Prostate gland (tissue), 2 donors: ENCODE measurements around the gene WWOX. TPM values are rescaled to one million over a fixed set of nuclear protein-coding genes. Genes with fewer than 3 reads are reported as not detected.
A peak's percentile ranks its signal among the peaks of the same experiment; 100 is the strongest.

Experiments
- DNase-seq: peaks from one replicate; pipeline ENCODE4 v3.0.0-alpha.2; 2019; ENCODE audit warnings: low spot score
- H3K27ac ChIP-seq, 2 donors: fragments of 200-600 bp; sonication (generic); 2 replicates each; pipeline ENCODE4 v1.5.1; 2017 to 2019
- H3K27me3 ChIP-seq: fragments of 200-600 bp; sonication (generic); replicated peaks from 2 replicates; pipeline ENCODE4 v1.5.1; 2019; ENCODE audit not compliant: insufficient read depth
- H3K36me3 ChIP-seq, 2 donors: fragments of 200-600 bp; sonication (generic); 1 replicate in 1 of 2; 2 replicates in 1 of 2; pipeline versions ENCODE4 v1.5.1 to v1.8.1; 2017 to 2019
- H3K4me1 ChIP-seq: fragments of 200-600 bp; sonication (generic); replicated peaks from 2 replicates; pipeline ENCODE4 v1.5.1; 2019
- H3K4me3 ChIP-seq, 2 donors: fragments of 200-600 bp; sonication (generic); 2 replicates each; pipeline ENCODE4 v1.5.1; 2017 to 2019
- H3K9me3 ChIP-seq: fragments of 200-600 bp; sonication (generic); 2 replicates; pipeline ENCODE4 v1.5.1; 2017
- CTCF ChIP-seq, 4 experiments: fragments of 200-600 bp in 2 of 4; fragments of 450-650 bp in 2 of 4; sonication (generic) in 2 of 4; IDR thresholded peaks; 1 replicate in 3 of 4; 2 replicates in 1 of 4; pipeline ENCODE4 v1.5.1; 2016 to 2019; ENCODE audit warnings: antibody characterized with exemption in 4 of 4, mild to moderate bottlenecking in 2 of 4, moderate library complexity in 2 of 4
- POLR2A ChIP-seq: fragments of 450-650 bp; IDR thresholded peaks from one replicate; pipeline ENCODE4 v1.6.1; 2016; ENCODE audit warnings: antibody characterized with exemption, mild to moderate bottlenecking
- POLR2AphosphoS5 ChIP-seq: sonication (generic); formaldehyde crosslinking; IDR thresholded peaks from one replicate; pipeline ENCODE4 v1.6.1; 2017; ENCODE audit warnings: antibody characterized with exemption
- WGBS: methylation state at CpG from one replicate; pipeline ENCODE4 v1.1.5; 2018; 5-methylcytosine and 5-hydroxymethylcytosine counted together
- intact Hi-C: fragments of 100-400 bp; cut with DNase I; formaldehyde crosslinking; loops from one replicate; pipeline ENCODE4 v1.14.2; 2022
- total RNA-seq, 2 donors: library from RNA; depleted of rRNA; stranded (reverse); fragments of >200 nt; gene quantifications; one replicate each; pipeline ENCODE4 v1.1.0, GENCODE V29; 2016

The WWOX gene
- total RNA-seq, 2 donors from 2014 or later: 93.2 to 99.4 TPM

GRCh38 chr16:78957317-78958100 lies 858.1 kb downstream of the WWOX start:
- no peaks in the 10 kb centered on the region for H3K4me1 ChIP-seq
- TF ChIP-seq POLR2A (no peak), POLR2AphosphoS5 (no peak), CTCF (IDR thresholded peaks at IDR 0.05) (no peak)
- H3K27ac ChIP-seq: no peak overlapping the region
- 40% methylated on average over 15 of the region's 15 CpGs for WGBS
- no peaks in the 10 kb centered on the region for H3K36me3 ChIP-seq
- no peak overlapping the region for H3K4me3 ChIP-seq
- H3K27me3 ChIP-seq: no peaks in the 10 kb centered on the region
- peak; percentile 21 for DNase-seq
- no peaks in the 10 kb centered on the region for H3K9me3 ChIP-seq
- intact Hi-C loops: no loop called here

GRCh38 chr16:78961464-78961863 lies 862.0 kb downstream of the WWOX start:
- Histone ChIP-seq H3K4me1 (no peaks in the 10 kb centered on the region), H3K27me3 (no peaks in the 10 kb centered on the region), H3K4me3 (no peak overlapping the region), H3K36me3 (no peaks in the 10 kb centered on the region), H3K9me3 (no peaks in the 10 kb centered on the region), H3K27ac (no peak overlapping the region)
- 83% methylated on average over 2 of the region's 2 CpGs for WGBS
- no peak for DNase-seq
- intact Hi-C loops: no loop called here
- TF ChIP-seq POLR2AphosphoS5: no peak

GRCh38 chr16:78962457-78962929 lies 863.0 kb downstream of the WWOX start:
- no peak overlapping the region for H3K4me3 ChIP-seq
- TF ChIP-seq POLR2A (no peak), POLR2AphosphoS5 (no peak), CTCF (IDR thresholded peaks at IDR 0.05) (no peak)
- H3K27ac ChIP-seq: no peak overlapping the region
- H3K4me1 ChIP-seq: no peaks in the 10 kb centered on the region
- no peaks in the 10 kb centered on the region for H3K27me3 ChIP-seq
- DNase-seq: no peak
- no peaks in the 10 kb centered on the region for H3K9me3 ChIP-seq
- intact Hi-C loops: no loop called here
- 65% methylated on average over 2 of the region's 2 CpGs for WGBS
- H3K36me3 ChIP-seq: no peaks in the 10 kb centered on the region

GRCh38 chr16:78967948-78968347 lies 868.5 kb downstream of the WWOX start:
- Histone ChIP-seq H3K27me3 (no peaks in the 10 kb centered on the region), H3K4me1 (no peaks in the 10 kb centered on the region), H3K9me3 (no peaks in the 10 kb centered on the region), H3K4me3 (no peak overlapping the region), H3K27ac (no peak overlapping the region), H3K36me3 (no peaks in the 10 kb centered on the region)
- TF ChIP-seq POLR2AphosphoS5 (no peak), POLR2A (no peak), CTCF (IDR thresholded peaks at IDR 0.05) (no peak)
- intact Hi-C loops: no loop called here
- DNase-seq: no peak
- 81% methylated on average over 20 of the region's 20 CpGs for WGBS

GRCh38 chr16:78969721-78970120 lies 870.3 kb downstream of the WWOX start:
- intact Hi-C loops: no loop called here

More at GRCh38 chr16:78969721-78970120, 870.3 kb downstream of the WWOX start:
- no peaks in the 10 kb centered on the region for H3K36me3 ChIP-seq
- TF ChIP-seq POLR2A: no peak
- TF ChIP-seq CTCF (IDR thresholded peaks at IDR 0.05): no peak
- TF ChIP-seq POLR2AphosphoS5: no peak
- H3K4me3 ChIP-seq: no peak overlapping the region
- DNase-seq: no peak
- no peaks in the 10 kb centered on the region for H3K9me3 ChIP-seq
- 60% methylated on average over 3 of the region's 3 CpGs for WGBS
- H3K27me3 ChIP-seq: no peaks in the 10 kb centered on the region
- H3K4me1 ChIP-seq: no peaks in the 10 kb centered on the region
- H3K27ac ChIP-seq: no peak overlapping the region
